Mesothelial cell of epicardium (in vitro differentiated cells): ENCODE results near the gene HAUS5. TPM values are rescaled to one million over a fixed set of nuclear protein-coding genes. Genes with fewer than 3 reads are reported as not detected.
A peak's percentile ranks its signal among the peaks of the same experiment; 100 is the strongest.

ENCODE experiments used
- DNase-seq, 2 experiments: peaks; one replicate each; pipeline ENCODE4 v3.0.0; 2021; ENCODE audit warnings: low spot score in 2 of 2; ENCODE audit not compliant: unreplicated experiment in 2 of 2
- H3K27ac Mint-ChIP-seq: 2 replicates; pipeline ENCODE4 v1.8.0; 2021; ENCODE audit warnings: mixed read lengths
- H3K27me3 Mint-ChIP-seq: 2 replicates; pipeline ENCODE4 v1.8.0; 2021; ENCODE audit warnings: low read depth, mixed read lengths
- H3K36me3 Mint-ChIP-seq: 2 replicates; pipeline ENCODE4 v1.8.0; 2021; ENCODE audit warnings: mixed read lengths
- H3K4me1 Mint-ChIP-seq: 2 replicates; pipeline ENCODE4 v1.8.0; 2021; ENCODE audit warnings: mixed read lengths
- H3K4me3 Mint-ChIP-seq: 2 replicates; pipeline ENCODE4 v1.8.0; 2021; ENCODE audit warnings: mild to moderate bottlenecking, moderate library complexity, mixed read lengths
- H3K9me3 Mint-ChIP-seq: 2 replicates; pipeline ENCODE4 v1.8.0; 2021; ENCODE audit warnings: mixed read lengths
- total RNA-seq: library from RNA; stranded (reverse); gene quantifications from 3 replicates; pipeline ENCODE4 v1.2.1, GENCODE V29; 2021
- TF ChIP-seq, protein P1 (sequence below): fragments of 200-600 bp; sonication (generic); IDR thresholded peaks from one replicate; pipeline ENCODE4 v1.5.0; 2021; ENCODE audit warnings: antibody characterized with exemption; ENCODE audit not compliant: unreplicated experiment

HAUS5 gene
- total RNA-seq, 1 donor from 2014 or later: 28.7 TPM

DNA sequence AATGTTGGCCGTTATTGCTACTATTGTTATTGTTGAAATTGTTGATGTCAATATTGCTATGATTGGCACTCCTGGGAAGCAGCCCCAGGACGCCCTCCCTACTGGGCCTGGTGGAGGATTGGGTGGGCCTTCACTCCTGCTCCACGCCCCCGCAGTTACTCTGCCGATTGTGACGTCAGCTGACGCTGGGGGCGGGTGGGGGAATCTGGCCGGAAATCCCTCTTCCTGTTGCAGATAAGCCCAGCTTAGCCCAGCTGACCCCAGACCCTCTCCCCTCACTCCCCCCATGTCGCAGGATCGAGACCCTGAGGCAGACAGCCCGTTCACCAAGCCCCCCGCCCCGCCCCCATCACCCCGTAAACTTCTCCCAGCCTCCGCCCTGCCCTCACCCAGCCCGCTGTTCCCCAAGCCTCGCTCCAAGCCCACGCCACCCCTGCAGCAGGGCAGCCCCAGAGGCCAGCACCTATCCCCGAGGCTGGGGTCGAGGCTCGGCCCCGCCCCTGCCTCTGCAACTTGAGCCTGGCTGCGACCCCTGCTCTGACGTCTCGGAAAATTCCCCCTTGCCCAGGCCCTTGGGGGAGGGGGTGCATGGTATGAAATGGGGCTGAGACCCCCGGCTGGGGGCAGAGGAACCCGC lies 29.1 kb downstream of the HAUS5 start, which contains the start of gene ETV2:
Gene ETV2, plus strand, starts transcription at position 231 of the 637 bp plus-strand sequence. CDS start 716 bp downstream, outside the sequence.
- no peaks in the 10 kb centered on the region for H3K9me3 Mint-ChIP-seq
- peaks cover 17% of the 10 kb centered on the region for H3K4me1 Mint-ChIP-seq
- H3K27me3 Mint-ChIP-seq: no peaks in the 10 kb centered on the region
- no peak within 1 kb of the TSS for H3K27ac Mint-ChIP-seq
- TF ChIP-seq, protein P1, sequence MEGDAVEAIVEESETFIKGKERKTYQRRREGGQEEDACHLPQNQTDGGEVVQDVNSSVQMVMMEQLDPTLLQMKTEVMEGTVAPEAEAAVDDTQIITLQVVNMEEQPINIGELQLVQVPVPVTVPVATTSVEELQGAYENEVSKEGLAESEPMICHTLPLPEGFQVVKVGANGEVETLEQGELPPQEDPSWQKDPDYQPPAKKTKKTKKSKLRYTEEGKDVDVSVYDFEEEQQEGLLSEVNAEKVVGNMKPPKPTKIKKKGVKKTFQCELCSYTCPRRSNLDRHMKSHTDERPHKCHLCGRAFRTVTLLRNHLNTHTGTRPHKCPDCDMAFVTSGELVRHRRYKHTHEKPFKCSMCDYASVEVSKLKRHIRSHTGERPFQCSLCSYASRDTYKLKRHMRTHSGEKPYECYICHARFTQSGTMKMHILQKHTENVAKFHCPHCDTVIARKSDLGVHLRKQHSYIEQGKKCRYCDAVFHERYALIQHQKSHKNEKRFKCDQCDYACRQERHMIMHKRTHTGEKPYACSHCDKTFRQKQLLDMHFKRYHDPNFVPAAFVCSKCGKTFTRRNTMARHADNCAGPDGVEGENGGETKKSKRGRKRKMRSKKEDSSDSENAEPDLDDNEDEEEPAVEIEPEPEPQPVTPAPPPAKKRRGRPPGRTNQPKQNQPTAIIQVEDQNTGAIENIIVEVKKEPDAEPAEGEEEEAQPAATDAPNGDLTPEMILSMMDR: no peak
- H3K4me3 Mint-ChIP-seq: peak within 1 kb of the TSS; percentile 76
- no peak for DNase-seq
- H3K36me3 Mint-ChIP-seq: peaks cover 9% of the 10 kb centered on the region

DNA sequence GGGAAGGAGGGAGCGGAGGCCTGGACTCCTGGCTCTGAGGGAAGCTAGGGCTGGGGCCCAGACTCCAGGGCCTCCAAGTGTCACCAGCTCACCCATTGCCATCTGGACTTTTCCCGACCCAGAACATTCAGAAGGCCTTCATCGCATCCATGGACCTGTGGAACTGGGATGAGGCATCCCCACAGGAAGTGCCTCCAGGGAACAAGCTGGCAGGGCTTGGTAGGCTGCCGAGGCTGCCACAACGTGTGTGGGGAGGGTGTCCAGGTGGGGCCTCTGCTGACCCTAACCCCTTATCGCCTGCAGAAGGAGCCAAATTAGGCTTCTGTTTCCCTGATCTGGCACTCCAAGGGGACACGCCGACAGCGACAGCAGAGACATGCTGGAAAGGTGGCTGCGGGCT lies 29.8 kb downstream of the HAUS5 start:
- Mint-ChIP-seq H3K36me3 (peaks cover 4% of the 10 kb centered on the region), H3K27ac (no peak overlapping the region), H3K4me1 (peaks cover 17% of the 10 kb centered on the region), H3K27me3 (no peaks in the 10 kb centered on the region), H3K9me3 (no peaks in the 10 kb centered on the region), H3K4me3 (peak overlapping the region; percentile 76)
- DNase-seq: no peak
- TF ChIP-seq, protein P1: no peak

DNA sequence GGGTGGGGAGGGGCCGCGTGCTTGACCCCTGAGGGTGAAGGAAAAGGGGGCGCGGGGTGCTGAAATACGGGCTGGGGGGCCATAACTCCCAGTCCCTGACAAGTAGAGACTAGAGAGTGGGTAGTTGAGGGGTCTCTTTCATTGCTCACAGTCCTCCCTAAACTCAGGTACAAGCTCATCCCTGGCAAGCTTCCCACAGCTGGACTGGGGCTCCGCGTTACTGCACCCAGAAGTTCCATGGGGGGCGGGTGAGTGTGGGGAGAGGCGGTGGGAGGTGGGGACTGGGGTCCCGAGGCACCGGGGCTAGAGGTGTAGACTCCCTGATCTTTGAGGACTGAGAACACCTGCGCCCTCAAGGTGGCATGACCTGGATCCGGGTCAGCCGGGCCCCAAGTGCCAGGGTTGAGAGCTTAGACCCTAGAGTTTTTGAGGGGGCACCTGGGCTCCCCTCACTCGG lies 30.3 kb downstream of the HAUS5 start:
- TF ChIP-seq, protein P1: no peak
- Mint-ChIP-seq H3K4me1 (peaks cover 17% of the 10 kb centered on the region), H3K36me3 (peaks cover 4% of the 10 kb centered on the region), H3K27ac (no peak overlapping the region), H3K4me3 (peak overlapping the region; percentile 76), H3K27me3 (no peaks in the 10 kb centered on the region), H3K9me3 (no peaks in the 10 kb centered on the region)
- no peak for DNase-seq

DNA sequence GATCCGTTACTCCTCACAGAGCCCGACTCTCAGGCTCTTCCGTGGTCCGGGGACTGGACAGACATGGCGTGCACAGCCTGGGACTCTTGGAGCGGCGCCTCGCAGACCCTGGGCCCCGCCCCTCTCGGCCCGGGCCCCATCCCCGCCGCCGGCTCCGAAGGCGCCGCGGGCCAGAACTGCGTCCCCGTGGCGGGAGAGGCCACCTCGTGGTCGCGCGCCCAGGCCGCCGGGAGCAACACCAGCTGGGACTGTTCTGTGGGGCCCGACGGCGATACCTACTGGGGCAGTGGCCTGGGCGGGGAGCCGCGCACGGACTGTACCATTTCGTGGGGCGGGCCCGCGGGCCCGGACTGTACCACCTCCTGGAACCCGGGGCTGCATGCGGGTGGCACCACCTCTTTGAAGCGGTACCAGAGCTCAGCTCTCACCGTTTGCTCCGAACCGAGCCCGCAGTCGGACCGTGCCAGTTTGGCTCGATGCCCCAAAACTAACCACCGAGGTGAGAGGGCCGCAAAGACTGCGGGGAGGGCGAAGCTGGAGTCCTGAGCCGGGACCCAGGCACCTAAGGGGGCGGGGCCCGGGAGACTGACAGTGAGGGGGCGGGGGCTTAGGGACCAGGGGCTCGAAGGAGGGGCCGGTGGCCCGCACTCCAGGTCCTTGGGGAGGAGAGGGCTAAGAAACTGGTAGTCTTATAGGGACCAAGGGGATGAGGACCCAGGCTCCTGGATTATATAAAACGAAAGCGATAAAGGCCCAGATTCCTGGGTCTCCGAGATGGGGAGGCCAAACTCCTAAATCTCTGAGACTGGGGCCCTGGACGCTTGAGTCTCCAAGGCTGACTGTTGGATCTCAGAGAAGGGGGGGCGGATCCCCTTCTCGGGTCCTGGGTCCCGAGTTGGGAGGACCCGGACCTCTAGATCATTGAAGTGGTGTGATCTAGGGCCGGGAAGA lies 31.0 kb downstream of the HAUS5 start:
- H3K4me3 Mint-ChIP-seq: peak overlapping the region; percentile 76
- no peaks in the 10 kb centered on the region for H3K9me3 Mint-ChIP-seq
- H3K27ac Mint-ChIP-seq: peak overlapping the region; percentile 95
- TF ChIP-seq, protein P1: no peak
- H3K4me1 Mint-ChIP-seq: peaks cover 17% of the 10 kb centered on the region
- no peaks in the 10 kb centered on the region for H3K27me3 Mint-ChIP-seq
- peak; percentile 76 to 82 for DNase-seq
- H3K36me3 Mint-ChIP-seq: no peaks in the 10 kb centered on the region

DNA sequence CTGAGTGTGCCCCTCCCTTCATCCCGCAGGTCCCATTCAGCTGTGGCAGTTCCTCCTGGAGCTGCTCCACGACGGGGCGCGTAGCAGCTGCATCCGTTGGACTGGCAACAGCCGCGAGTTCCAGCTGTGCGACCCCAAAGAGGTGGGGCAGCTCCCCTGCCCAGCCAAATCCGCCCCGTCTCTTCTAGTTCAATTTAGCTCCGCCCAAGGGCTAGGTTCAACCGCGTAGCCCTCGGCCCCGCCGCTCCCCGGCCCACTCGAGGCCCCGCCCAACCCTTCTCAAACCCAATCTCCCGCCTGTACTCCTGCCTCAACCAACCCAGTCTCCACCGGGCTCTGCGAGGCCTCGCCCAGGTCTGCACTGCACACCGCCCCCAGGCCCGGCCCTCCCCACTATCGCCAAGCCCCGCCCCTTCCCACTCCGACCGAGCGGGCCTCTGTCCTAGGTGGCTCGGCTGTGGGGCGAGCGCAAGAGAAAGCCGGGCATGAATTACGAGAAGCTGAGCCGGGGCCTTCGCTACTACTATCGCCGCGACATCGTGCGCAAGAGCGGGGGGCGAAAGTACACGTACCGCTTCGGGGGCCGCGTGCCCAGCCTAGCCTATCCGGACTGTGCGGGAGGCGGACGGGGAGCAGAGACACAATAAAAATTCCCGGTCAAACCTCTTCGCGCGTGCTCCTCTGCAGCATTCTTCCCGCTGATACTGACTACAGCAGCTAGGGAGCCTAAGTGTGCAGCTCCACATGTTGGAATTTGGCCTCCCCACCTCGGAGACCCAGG lies 31.9 kb downstream of the HAUS5 start:
- H3K27ac Mint-ChIP-seq: peak overlapping the region; percentile 95
- no peaks in the 10 kb centered on the region for H3K9me3 Mint-ChIP-seq
- H3K4me1 Mint-ChIP-seq: peaks cover 25% of the 10 kb centered on the region
- no peaks in the 10 kb centered on the region for H3K36me3 Mint-ChIP-seq
- TF ChIP-seq, protein P1: no peak
- H3K27me3 Mint-ChIP-seq: no peaks in the 10 kb centered on the region
- peak; percentile 78 to 85 for DNase-seq
- peak overlapping the region; percentile 76 for H3K4me3 Mint-ChIP-seq
